Mucosa of descending colon (tissue), 3 donors: ENCODE measurements around the gene SLX4. TPM values are rescaled to one million over a fixed set of nuclear protein-coding genes. Genes with fewer than 3 reads are reported as not detected.

Experiments
- ATAC-seq: fragments of 200-7000 bp; cut with Tn5 transposase; one replicate; pipeline ENCODE4 v1.9.1; 2020; ENCODE audit warnings: mild to moderate bottlenecking, moderate library complexity
- DNase-seq, 3 donors: peaks; one replicate each; pipeline ENCODE4 v3.0.0-alpha.2; 2020
- H3K36me3 ChIP-seq: fragments of 200-600 bp; one replicate; pipeline ENCODE4 v1.8.0; 2021; ENCODE audit warnings: low read depth, mild to moderate bottlenecking
- H3K4me1 ChIP-seq: fragments of 200-600 bp; one replicate; pipeline ENCODE4 v1.8.0; 2021; ENCODE audit warnings: low read depth, mild to moderate bottlenecking
- H3K4me3 ChIP-seq: fragments of 200-600 bp; one replicate; pipeline ENCODE4 v1.8.0; 2021; ENCODE audit warnings: mild to moderate bottlenecking
- H3K9me3 ChIP-seq: fragments of 200-600 bp; one replicate; pipeline ENCODE4 v1.8.0; 2021; ENCODE audit warnings: mild to moderate bottlenecking
- intact Hi-C, 2 donors: fragments of 100-400 bp; cut with DNase I in 1 of 2; cut with micrococcal nuclease in 1 of 2; formaldehyde crosslinking; loops; one replicate each; pipeline versions ENCODE4 v1.11.0 to v1.11.1; 2022; cut with DNase I, micrococcal nuclease
- total RNA-seq, 3 donors: library from RNA; stranded (reverse); fragmentation: NEBNext Ultra II Directional in 2 of 3; extraction: Animal tissue kit (Norgen Biotek cat#: 25700) in 2 of 3; gene quantifications; one replicate each; pipeline versions ENCODE4 v1.2.1 to v1.2.4, GENCODE V29; 2021 to 2023
- TF ChIP-seq, protein P1 (sequence below): fragments of 200-600 bp; IDR thresholded peaks from one replicate; pipeline ENCODE4 v1.8.0; 2022; ENCODE audit warnings: antibody characterized with exemption, mild to moderate bottlenecking
- donor health status: DM: no; HTN: no; CAD: no; lungs with moderate emphysema.
- donor health status: DM: no; HTN: no; CAD: no.
- donor health status: DM: no; HTN: yes; CAD: no.

SLX4 gene
- total RNA-seq, 3 donors from 2014 or later: 3.6 to 6.7 (median 5.0) TPM

- TF ChIP-seq, protein P1, sequence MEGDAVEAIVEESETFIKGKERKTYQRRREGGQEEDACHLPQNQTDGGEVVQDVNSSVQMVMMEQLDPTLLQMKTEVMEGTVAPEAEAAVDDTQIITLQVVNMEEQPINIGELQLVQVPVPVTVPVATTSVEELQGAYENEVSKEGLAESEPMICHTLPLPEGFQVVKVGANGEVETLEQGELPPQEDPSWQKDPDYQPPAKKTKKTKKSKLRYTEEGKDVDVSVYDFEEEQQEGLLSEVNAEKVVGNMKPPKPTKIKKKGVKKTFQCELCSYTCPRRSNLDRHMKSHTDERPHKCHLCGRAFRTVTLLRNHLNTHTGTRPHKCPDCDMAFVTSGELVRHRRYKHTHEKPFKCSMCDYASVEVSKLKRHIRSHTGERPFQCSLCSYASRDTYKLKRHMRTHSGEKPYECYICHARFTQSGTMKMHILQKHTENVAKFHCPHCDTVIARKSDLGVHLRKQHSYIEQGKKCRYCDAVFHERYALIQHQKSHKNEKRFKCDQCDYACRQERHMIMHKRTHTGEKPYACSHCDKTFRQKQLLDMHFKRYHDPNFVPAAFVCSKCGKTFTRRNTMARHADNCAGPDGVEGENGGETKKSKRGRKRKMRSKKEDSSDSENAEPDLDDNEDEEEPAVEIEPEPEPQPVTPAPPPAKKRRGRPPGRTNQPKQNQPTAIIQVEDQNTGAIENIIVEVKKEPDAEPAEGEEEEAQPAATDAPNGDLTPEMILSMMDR: no peak
- Histone ChIP-seq H3K9me3 (no peaks in the 10 kb centered on the region), H3K36me3 (no peaks in the 10 kb centered on the region), H3K4me3 (no peak overlapping the region), H3K4me1 (no peaks in the 10 kb centered on the region)
- intact Hi-C loops: no loop called here
- DNase-seq: peak in 1 of 3 donors; percentile 19
- ATAC-seq: no peak
Observed at GRCh38 chr16:3606441-3606840, 5.0 kb downstream of the SLX4 start.

GRCh38 chr16:3602320-3602653 lies 9.1 kb downstream of the SLX4 start:
- ATAC-seq: no peak
- TF ChIP-seq, protein P1: no peak
- no peaks in the 10 kb centered on the region for H3K36me3 ChIP-seq
- H3K4me1 ChIP-seq: no peaks in the 10 kb centered on the region
- no peak overlapping the region for H3K4me3 ChIP-seq
- H3K9me3 ChIP-seq: peaks cover 5% of the 10 kb centered on the region
- peak in 1 of 3 donors; percentile 17 for DNase-seq
- intact Hi-C loops: no loop called here

DNA sequence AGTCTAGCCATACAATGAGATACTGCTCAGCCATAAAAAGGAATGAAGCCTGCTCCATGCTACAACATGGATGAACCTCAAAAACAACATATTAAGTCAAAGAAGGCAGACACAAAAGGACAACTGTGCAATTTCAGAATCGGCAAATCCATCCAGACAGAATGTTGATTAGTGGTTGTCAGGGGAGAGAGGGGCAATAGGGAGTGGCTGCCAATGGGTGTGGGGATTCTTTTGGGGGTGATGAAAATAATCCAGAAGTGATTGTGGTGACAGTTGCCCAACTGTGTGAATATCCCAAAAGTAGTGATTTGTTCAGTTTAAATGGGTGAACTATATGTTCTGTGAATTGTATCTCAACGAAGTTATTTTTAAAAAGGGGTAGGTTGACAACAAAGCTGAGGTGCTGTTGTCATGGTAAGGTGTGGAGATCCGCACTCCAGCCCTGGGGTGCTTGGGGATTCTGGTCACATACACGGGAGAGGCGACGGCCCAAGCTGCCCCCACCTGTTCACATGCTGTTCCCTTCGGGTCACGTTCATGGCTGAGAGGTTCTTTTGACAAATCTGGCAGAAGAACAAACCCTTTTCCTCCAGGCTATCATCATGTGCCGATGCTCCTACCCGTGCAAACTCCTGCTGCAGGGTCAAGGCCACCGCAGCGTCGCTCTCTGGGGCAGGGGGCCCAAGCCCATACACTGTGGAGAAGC lies 9.6 kb downstream of the SLX4 start:
- intact Hi-C loops: no loop called here
- ATAC-seq (no peak), DNase-seq (no peak)
- H3K36me3 ChIP-seq: no peaks in the 10 kb centered on the region
- TF ChIP-seq, protein P1: no peak
- peaks cover 5% of the 10 kb centered on the region for H3K9me3 ChIP-seq
- no peaks in the 10 kb centered on the region for H3K4me1 ChIP-seq
- H3K4me3 ChIP-seq: no peak overlapping the region

GRCh38 chr16:3599922-3600321 lies 11.5 kb downstream of the SLX4 start:
- Histone ChIP-seq H3K9me3 (peaks cover 5% of the 10 kb centered on the region), H3K4me3 (no peak overlapping the region), H3K36me3 (no peaks in the 10 kb centered on the region), H3K4me1 (no peaks in the 10 kb centered on the region)
- intact Hi-C loops: no loop called here
- TF ChIP-seq, protein P1: no peak
- ATAC-seq (no peak), DNase-seq (peak in 1 of 3 donors; percentile 27)

DNA sequence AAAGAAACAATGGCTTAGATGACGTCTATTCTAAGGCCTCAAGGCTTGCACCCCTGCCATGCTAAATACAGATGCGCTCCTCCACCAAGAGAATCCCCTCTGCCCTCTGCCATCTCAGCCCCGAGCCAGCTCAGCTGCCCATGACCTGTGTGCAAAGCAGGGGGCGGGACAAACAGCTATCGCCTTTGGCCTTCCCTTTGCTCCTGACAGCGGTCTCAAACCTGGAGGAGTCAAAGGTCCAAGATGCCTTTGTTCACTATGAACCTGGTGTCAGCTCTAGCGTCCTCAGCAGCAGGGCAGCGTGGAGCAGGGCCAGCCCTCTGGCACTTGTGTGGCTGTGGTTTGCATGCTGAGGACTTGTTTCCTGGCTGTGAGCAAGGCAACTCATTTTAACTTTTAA lies 12.3 kb downstream of the SLX4 start:
- intact Hi-C loops: no loop called here
- TF ChIP-seq, protein P1: no peak
- Histone ChIP-seq H3K36me3 (no peaks in the 10 kb centered on the region), H3K4me1 (no peaks in the 10 kb centered on the region), H3K9me3 (peaks cover 5% of the 10 kb centered on the region), H3K4me3 (no peak overlapping the region)
- ATAC-seq (no peak), DNase-seq (no peak)

GRCh38 chr16:3598236-3598635 lies 13.2 kb downstream of the SLX4 start:
- H3K36me3 ChIP-seq: no peaks in the 10 kb centered on the region
- intact Hi-C loops: no loop called here
- ATAC-seq (no peak), DNase-seq (no peak)
- H3K4me3 ChIP-seq: no peak overlapping the region
- no peaks in the 10 kb centered on the region for H3K4me1 ChIP-seq
- TF ChIP-seq, protein P1: no peak
- H3K9me3 ChIP-seq: peaks cover 5% of the 10 kb centered on the region
